Gastroesophageal sphincter (tissue), 3 donors: Measurements from ENCODE around the gene TOMM7.

Source experiments
- CTCF ChIP-seq, 4 experiments: fragments of 200-600 bp in 2 of 4; fragments of 450-650 bp in 2 of 4; sonication (generic) in 1 of 4; IDR thresholded peaks; one replicate each; pipeline ENCODE4 v1.5.1; 2017 to 2019; ENCODE audit warnings: antibody characterized with exemption in 4 of 4, mild to moderate bottlenecking in 2 of 4, moderate library complexity in 2 of 4
- POLR2A ChIP-seq, 2 donors: fragments of 450-650 bp; IDR thresholded peaks; one replicate each; pipeline ENCODE4 v1.6.1; 2017; ENCODE audit warnings: antibody characterized with exemption in 2 of 2, mild to moderate bottlenecking in 2 of 2, moderate library complexity in 1 of 2
- POLR2AphosphoS5 ChIP-seq: sonication (generic); formaldehyde crosslinking; IDR thresholded peaks from one replicate; pipeline ENCODE4 v1.6.1; 2017; ENCODE audit warnings: antibody characterized with exemption

- TF ChIP-seq CTCF (IDR thresholded peaks at IDR 0.05) (no peak), POLR2A (IDR thresholded peaks at IDR 0.05) (no peak), POLR2AphosphoS5 (no peak)
Measured at GRCh38 chr7:22819476-22819875, 3.2 kb downstream of the TOMM7 start.
